HG02884 (cell line): ENCODE measurements around the gene BARHL1.

Source experiments
- ATAC-seq: cut with Tn5 transposase; IDR thresholded peaks from one replicate; pipeline ENCODE4 v1.9.1; 2021; ENCODE audit warnings: mild to moderate bottlenecking, moderate library complexity; ENCODE audit not compliant: unreplicated experiment

Gene BARHL1

GRCh38 chr9:132610661-132611060, 28.3 kb downstream of the BARHL1 start:
- no peak for ATAC-seq

GRCh38 chr9:132614324-132614723, 31.9 kb downstream of the BARHL1 start:
- ATAC-seq, result no peak

GRCh38 chr9:132615774-132616173, 33.4 kb downstream of the BARHL1 start:
- no peak for ATAC-seq

- no peak for ATAC-seq
Measured at GRCh38 chr9:132616725-132617124, 34.3 kb downstream of the BARHL1 start.

GRCh38 chr9:132622159-132622558, 39.8 kb downstream of the BARHL1 start:
- ATAC-seq, result no peak

GRCh38 chr9:132626285-132626684, 43.9 kb downstream of the BARHL1 start:
- no peak for ATAC-seq

GRCh38 chr9:132627106-132627505, 44.7 kb downstream of the BARHL1 start:
- no peak for ATAC-seq

- ATAC-seq, result no peak
Measured at GRCh38 chr9:132627594-132627993, 45.2 kb downstream of the BARHL1 start.

GRCh38 chr9:132628746-132629145, 46.3 kb downstream of the BARHL1 start:
- no peak for ATAC-seq

GRCh38 chr9:132630116-132630515, 47.7 kb downstream of the BARHL1 start:
- ATAC-seq, result no peak

GRCh38 chr9:132630811-132631210, 48.4 kb downstream of the BARHL1 start:
- no peak for ATAC-seq

- no peak for ATAC-seq
Measured at GRCh38 chr9:132631280-132631679, 48.9 kb downstream of the BARHL1 start.

- no peak for ATAC-seq
Measured at GRCh38 chr9:132631685-132632084, 49.3 kb downstream of the BARHL1 start.

GRCh38 chr9:132632413-132633129, 50.2 kb downstream of the BARHL1 start:
- no peak for ATAC-seq

GRCh38 chr9:132634327-132634726, 51.9 kb downstream of the BARHL1 start:
- no peak for ATAC-seq

GRCh38 chr9:132637351-132637750, 54.9 kb downstream of the BARHL1 start:
- no peak for ATAC-seq

- no peak for ATAC-seq
Measured at GRCh38 chr9:132637801-132638200, 55.4 kb downstream of the BARHL1 start.

GRCh38 chr9:132638240-132638639, 55.8 kb downstream of the BARHL1 start:
- no peak for ATAC-seq

GRCh38 chr9:132639322-132639721, 56.9 kb downstream of the BARHL1 start:
- no peak for ATAC-seq
